H1 (cell line): ENCODE data around the gene MAPRE2. TPM values are rescaled to one million over a fixed set of nuclear protein-coding genes. Genes with fewer than 3 reads are reported as not detected.
A peak's percentile ranks its signal among the peaks of the same experiment; 100 is the strongest.

Source experiments
- CTCF ChIA-PET: fragments of 300-600 bp; sonication (Branson Sonifier 250); formaldehyde crosslinking; loops from one replicate; lab custom pipeline; 2021; ENCODE audit not compliant: partially characterized antibody; lab: Charles Lee
- POLR2A ChIA-PET: fragments of 300-600 bp; sonication (Branson Sonifier 250); formaldehyde crosslinking; loops from one replicate; lab custom pipeline; 2021; ENCODE audit warnings: inconsistent platforms; ENCODE audit not compliant: partially characterized antibody; lab: Charles Lee
- DNase-seq, 2 experiments: peaks; one replicate each; pipeline versions ENCODE4 v3.0.0 to v3.0.0-alpha.2; 2010 to 2022; ENCODE audit warnings: low spot score in 2 of 2, low read depth in 1 of 2, mixed read lengths in 1 of 2
- FAIRE-seq: peaks from 2 replicates; lab custom pipeline; 2011; peaks lifted over from hg19 to GRCh38; lab: Jason Lieb, UNC
- H2AFZ ChIP-seq: 2 replicates; pipeline ENCODE4 v1.8.1; 2012; ENCODE audit warnings: low read length, inconsistent platforms
- H2AK5ac ChIP-seq: 2 replicates; pipeline ENCODE4 v1.6.1; 2013; ENCODE audit warnings: low read depth, low read length
- H2BK120ac ChIP-seq: replicated peaks from 2 replicates; pipeline ENCODE3; 2013; ENCODE audit warnings: low read depth, low read length, inconsistent platforms
- H2BK12ac ChIP-seq: 2 replicates; pipeline ENCODE4 v1.6.1; 2013; ENCODE audit warnings: low read depth, low read length
- H2BK15ac ChIP-seq: 2 replicates; pipeline ENCODE4 v1.6.1; 2013; ENCODE audit warnings: low read length
- H2BK20ac ChIP-seq: 2 replicates; pipeline ENCODE4 v1.6.1; 2013; ENCODE audit warnings: low read length
- H2BK5ac ChIP-seq: 2 replicates; pipeline ENCODE4 v1.6.1; 2013; ENCODE audit warnings: low read depth, low read length
- H3K14ac ChIP-seq: 2 replicates; pipeline ENCODE4 v1.6.1; 2013; ENCODE audit warnings: inconsistent platforms; ENCODE audit not compliant: insufficient read length
- H3K18ac ChIP-seq: 2 replicates; pipeline ENCODE4 v1.6.1; 2013; ENCODE audit warnings: low read length; ENCODE audit errors: extremely low read depth
- H3K23ac ChIP-seq: 2 replicates; pipeline ENCODE4 v1.6.1; 2013; ENCODE audit warnings: inconsistent platforms; ENCODE audit not compliant: insufficient read length
- H3K23me2 ChIP-seq: 2 replicates; pipeline ENCODE4 v1.6.1; 2013; ENCODE audit warnings: low read depth, low read length
- H3K27ac ChIP-seq: 2 replicates; pipeline ENCODE4 v1.6.1; 2011; ENCODE audit warnings: low read depth, low read length, inconsistent platforms
- H3K27me3 ChIP-seq, 4 experiments: replicated peaks in 1 of 4; 1 replicate in 1 of 4; 2 replicates in 3 of 4; pipeline versions ENCODE4 v1.6.1 to v1.8.1; 2011 to 2013; ENCODE audit warnings: low read length in 3 of 4, mild to moderate bottlenecking in 3 of 4, inconsistent platforms in 2 of 4, mixed read lengths in 2 of 4, moderate library complexity in 1 of 4; ENCODE audit not compliant: control insufficient read depth in 3 of 4, insufficient read depth in 3 of 4; ENCODE audit errors: extremely low read depth in 1 of 4
- H3K36me3 ChIP-seq, 4 experiments: 2 replicates each; pipeline versions ENCODE4 v1.6.1 to v1.8.1; 2011 to 2013; ENCODE audit warnings: mild to moderate bottlenecking in 4 of 4, low read length in 3 of 4, moderate library complexity in 2 of 4, control low read depth in 1 of 4, inconsistent platforms in 1 of 4; ENCODE audit not compliant: insufficient read depth in 4 of 4, control insufficient read depth in 2 of 4
- H3K4ac ChIP-seq: replicated peaks from 2 replicates; pipeline ENCODE3; 2013; ENCODE audit warnings: low read length, low read depth, mixed read lengths, inconsistent platforms; ENCODE audit not compliant: insufficient read length
- H3K4me1 ChIP-seq, 4 experiments: replicated peaks in 1 of 4; 1 replicate in 1 of 4; 2 replicates in 3 of 4; pipeline versions ENCODE4 v1.6.1 to v1.8.1; 2011 to 2013; ENCODE audit warnings: low read length in 3 of 4, inconsistent platforms in 2 of 4, mixed read lengths in 1 of 4; ENCODE audit not compliant: insufficient read depth in 4 of 4, control insufficient read depth in 3 of 4
- H3K4me2 ChIP-seq, 2 experiments: 2 replicates each; pipeline versions ENCODE4 v1.6.1 to v1.8.1; 2011 to 2013; ENCODE audit warnings: low read depth in 2 of 2, low read length in 2 of 2, control low read depth in 1 of 2, inconsistent platforms in 1 of 2, mild to moderate bottlenecking in 1 of 2; ENCODE audit not compliant: insufficient read depth in 1 of 2
- H3K4me3 ChIP-seq, 4 experiments: fragments of 200-600, 300-600 bp in 1 of 4; sonication (generic), shearing (Covaris generic), sonication (Bioruptor Twin) in 1 of 4; 2 replicates each; pipeline versions ENCODE4 v1.5.1 to v1.8.1; 2011 to 2016; ENCODE audit warnings: low read length in 4 of 4, low read depth in 3 of 4, control low read depth in 2 of 4, inconsistent platforms in 2 of 4, mild to moderate bottlenecking in 2 of 4, mixed read lengths in 1 of 4, moderate library complexity in 1 of 4; ENCODE audit not compliant: insufficient read depth in 2 of 4; ENCODE audit errors: extremely low read depth in 1 of 4
- H3K56ac ChIP-seq: replicated peaks from 2 replicates; pipeline ENCODE3; 2013; ENCODE audit warnings: low read depth, mild to moderate bottlenecking, mixed read lengths, low read length, inconsistent platforms; ENCODE audit not compliant: insufficient read length
- H3K79me1 ChIP-seq: 2 replicates; pipeline ENCODE4 v1.6.1; 2013; ENCODE audit warnings: low read depth, low read length, control low read depth
- H3K79me2 ChIP-seq, 2 experiments: 2 replicates each; pipeline versions ENCODE4 v1.6.1 to v1.8.1; 2012 to 2013; ENCODE audit warnings: low read length in 2 of 2, mild to moderate bottlenecking in 2 of 2, inconsistent platforms in 1 of 2; ENCODE audit not compliant: insufficient read depth in 2 of 2, control insufficient read depth in 1 of 2
- H3K9ac ChIP-seq, 4 experiments: replicated peaks in 1 of 4; 1 replicate in 1 of 4; 2 replicates in 3 of 4; pipeline versions ENCODE4 v1.6.1 to v1.8.1; 2011 to 2013; ENCODE audit warnings: low read depth in 3 of 4, low read length in 3 of 4, control low read depth in 2 of 4, mild to moderate bottlenecking in 2 of 4, moderate library complexity in 2 of 4, inconsistent platforms in 1 of 4; ENCODE audit errors: extremely low read depth in 1 of 4
- H3K9me3 ChIP-seq, 2 experiments: 2 replicates each; pipeline versions ENCODE4 v1.6.1 to v1.8.1; 2012 to 2013; ENCODE audit warnings: mild to moderate bottlenecking in 2 of 2, moderate library complexity in 2 of 2, control low read depth in 1 of 2, inconsistent platforms in 1 of 2, low read depth in 1 of 2, low read length in 1 of 2, mixed read lengths in 1 of 2; ENCODE audit not compliant: insufficient read depth in 2 of 2
- H4K20me1 ChIP-seq, 2 experiments: replicated peaks in 1 of 2; 2 replicates each; pipeline versions ENCODE3 to v1.8.1; 2011 to 2013; ENCODE audit warnings: inconsistent platforms in 2 of 2, low read length in 2 of 2, mild to moderate bottlenecking in 1 of 2; ENCODE audit not compliant: insufficient read depth in 2 of 2, control insufficient read depth in 1 of 2
- H4K5ac ChIP-seq: 2 replicates; pipeline ENCODE4 v1.6.1; 2013; ENCODE audit warnings: low read length, low read depth, mixed read lengths, inconsistent platforms; ENCODE audit not compliant: insufficient read length
- H4K8ac ChIP-seq: 2 replicates; pipeline ENCODE4 v1.8.0; 2013; ENCODE audit warnings: mild to moderate bottlenecking, moderate library complexity, low read length, inconsistent platforms; ENCODE audit not compliant: insufficient read depth; ENCODE audit errors: extremely low read depth
- H4K91ac ChIP-seq: replicated peaks from 2 replicates; pipeline ENCODE3; 2013; ENCODE audit warnings: low read length, mixed read lengths, inconsistent platforms; ENCODE audit not compliant: insufficient read length
- CEBPB ChIP-seq: IDR thresholded peaks from 2 replicates; pipeline ENCODE4 v1.6.1; 2012; ENCODE audit warnings: low read depth, low read length
- NANOG ChIP-seq: IDR thresholded peaks from 2 replicates; pipeline ENCODE4 v1.6.1; 2011; ENCODE audit warnings: low read length, low read depth, mild to moderate bottlenecking, inconsistent platforms; ENCODE audit not compliant: insufficient read depth, poor library complexity, severe bottlenecking
- SAP30 ChIP-seq: fragments of 300-600 bp; sonication (generic); IDR thresholded peaks from 2 replicates; pipeline ENCODE4 v1.7.1; 2012; ENCODE audit warnings: low read length, moderate library complexity, mild to moderate bottlenecking, inconsistent platforms; ENCODE audit not compliant: insufficient read depth, insufficient replicate concordance
- WGBS, 2 experiments: shearing (Covaris generic) in 1 of 2; methylation state at CpG; one replicate each; pipeline versions ENCODE4 v1.1.6 to v1.1.7; 2013 to 2015; ENCODE audit warnings: low lambda C conversion rate in 2 of 2, mixed read lengths in 2 of 2, inconsistent platforms in 1 of 2, low coverage in 1 of 2, missing lambda C conversion rate in 1 of 2; ENCODE audit not compliant: insufficient replicate concordance in 2 of 2, insufficient coverage in 1 of 2, insufficient read length in 1 of 2; ENCODE audit errors: extremely low coverage in 1 of 2, missing lambda C conversion rate in 1 of 2; 5-methylcytosine and 5-hydroxymethylcytosine counted together
- polyA plus RNA-seq, 7 experiments: library from polyadenylated mRNA; depleted of rRNA in 3 of 7; stranded (reverse) in 5 of 7; unstranded in 2 of 7; fragments of >200 nt in 5 of 7; fragments of 200-250 nt in 2 of 7; gene quantifications; 1 replicate in 5 of 7; 2 replicates in 1 of 7; 4 replicates in 1 of 7; pipeline versions ENCODE4 v1.2.1 to v1.2.3, GENCODE V29; 2011 to 2013; ENCODE audit warnings: missing spikeins in 2 of 7, mixed read lengths in 2 of 7
- total RNA-seq: library from RNA; stranded (reverse); fragmentation: NEBNext Ultra II Directional; extraction: Animal tissue kit (Norgen Biotek cat#: 25700); gene quantifications from 2 replicates; pipeline ENCODE4 v1.2.1, GENCODE V29; 2021

Gene MAPRE2
- total and polyA plus RNA-seq, 2 of the 8 experiments (the other 6 are each of a cell fraction or from before 2014, with no cell fraction given), result 32.6 to 33.1 TPM

DNA sequence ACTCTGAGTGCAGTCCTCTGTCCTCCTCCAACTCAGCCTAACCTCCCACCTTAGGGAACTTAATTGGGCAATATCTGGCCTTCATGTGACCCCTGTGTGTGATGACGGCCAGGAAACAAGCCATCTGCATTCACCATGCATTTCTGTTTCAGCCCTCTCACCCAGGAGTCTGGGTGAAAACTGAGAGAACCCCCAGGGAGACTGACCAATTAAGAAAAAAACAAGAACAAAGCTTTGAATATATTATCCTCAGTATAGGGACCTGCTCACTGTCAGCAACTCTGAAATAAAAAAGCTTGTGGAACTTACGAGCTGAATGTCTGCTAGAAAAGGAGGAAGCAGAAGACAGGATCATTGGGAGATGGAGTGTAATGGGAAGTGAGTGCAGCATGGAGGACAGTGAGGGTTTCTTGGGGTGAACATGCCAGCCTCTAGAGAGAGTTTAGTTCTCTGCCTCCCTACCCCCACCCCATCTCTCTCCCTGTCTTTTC is 9.5 kb downstream of the MAPRE2 start:
- Histone ChIP-seq H4K5ac (no peak overlapping the region), H3K14ac (no peak overlapping the region), H4K91ac (no peak overlapping the region), H2AFZ (no peak overlapping the region), H2BK12ac (no peak overlapping the region), H3K9ac (peak overlapping the region in 1 of 4 experiments; percentile 27; a peak in 2 of 7 replicates), H4K8ac (no peak overlapping the region), H3K23me2 (no peaks in the 10 kb centered on the region), H2BK120ac (no peak overlapping the region), H4K20me1 (peaks cover 3 to 5% of the 10 kb centered on the region in 2 experiments), H3K23ac (no peak overlapping the region), H2AK5ac (no peak overlapping the region), H3K79me2 (peaks cover 2 to 64% of the 10 kb centered on the region in 2 experiments; a peak in 3 of 4 replicates), H3K18ac (no peak overlapping the region), H2BK15ac (no peak overlapping the region), H3K36me3 (0 out of 8 replicates have a peak, but pooled peaks cover 0 to 2% (median 0%) of the 10 kb centered on the region in 4 experiments), H3K27ac (no peak overlapping the region), H3K4me2 (peak overlapping the region in 1 of 2 experiments; percentile 20; a peak in 2 of 4 replicates), H3K56ac (no peak overlapping the region), H3K4me3 (no peak overlapping the region), H2BK5ac (no peak overlapping the region), H3K4ac (no peak overlapping the region), H2BK20ac (no peak overlapping the region), H3K9me3 (no peaks in the 10 kb centered on the region), H3K27me3 (no peaks in the 10 kb centered on the region), H3K4me1 (peaks cover 0 to 11% (median 4%) of the 10 kb centered on the region in 4 experiments; a peak in 3 of 7 replicates), H3K79me1 (peaks cover 2% of the 10 kb centered on the region; the same call in 1 of the 2 replicates)
- DNase-seq (no peak), FAIRE-seq (no peak)
- TF ChIP-seq CEBPB (peak; percentile 72), NANOG (no peak), SAP30 (no peak)
- CTCF ChIA-PET, result interaction anchor here (1.0 to 2.0 kb wide), 2 partner anchors 10 to 91 kb away, joined by 3 to 4 read pairs; partner anchors contain the start of gene MAPRE2
- WGBS, 2 experiments, result 56% methylated on average over 2 of the region's 2 CpGs; no CpG with 5 or more reads in 1 of the 2 experiments
- POLR2A ChIA-PET, result interaction anchor here (1.0 to 1.2 kb wide), 2 partner anchors 9 kb away, joined by 5 read pairs; no protein-coding TSS in a partner anchor
